Stimulated activated CD4-positive, alpha-beta T cell treated with anti-CD3 and anti-CD28 coated beads, Interleukin-12 subunit alpha, Interleukin-12 subunit beta, amount 100 ng/mL, for 24 hours (primary cell): ENCODE results near the gene ADGRE2.
"Not testable (repeated sequence)": the region's sequence is repeated elsewhere in the genome, so short reads cannot be mapped to it uniquely, and the experiment has no call there.

ENCODE experiments used
- DNase-seq, 2 experiments: peaks; one replicate each; pipeline ENCODE4 v3.0.0-alpha.2; 2020; ENCODE audit warnings: low read depth in 2 of 2

The ADGRE2 gene

DNA sequence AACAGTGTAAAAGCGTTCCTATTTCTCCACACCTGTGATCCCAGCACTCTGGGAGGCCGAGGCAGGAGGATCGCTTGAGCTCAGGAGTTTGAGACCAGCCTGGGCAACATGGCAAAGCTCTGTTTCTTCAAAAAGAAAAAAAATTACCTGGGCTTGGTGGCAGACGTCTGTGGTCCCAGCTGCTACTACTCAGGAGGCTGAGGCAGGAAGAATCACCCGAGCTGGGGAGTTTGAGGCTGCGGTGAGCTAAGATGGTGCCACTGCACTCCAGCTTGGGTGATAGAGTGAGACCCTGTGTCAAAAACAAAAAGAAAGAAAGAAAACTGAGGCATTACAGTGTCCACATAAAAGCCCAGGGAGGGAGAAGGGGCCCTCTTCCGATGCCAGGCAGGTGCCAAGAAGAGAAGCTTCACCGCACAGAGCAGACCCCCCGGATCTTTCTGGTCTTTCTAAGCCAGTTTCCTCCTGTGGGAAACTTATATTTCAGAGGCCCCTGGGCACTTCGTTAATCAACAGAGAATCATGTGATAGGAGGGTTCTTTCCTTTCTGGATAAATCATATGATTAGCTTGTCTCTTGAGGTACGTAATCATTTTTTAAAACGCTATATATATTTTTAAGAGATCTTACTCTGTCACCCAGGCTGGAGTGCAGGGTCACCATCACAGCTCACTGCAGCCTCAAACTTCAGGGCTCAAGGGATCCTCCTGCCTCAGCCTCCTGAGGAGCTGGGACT is at the start of gene ADGRE2:
ADGRE2 (minus strand) TSS at position 451 of the 736 bp plus-strand sequence. CDS start 1,804 bp downstream, outside the sequence.
- DNase-seq: not testable (repeated sequence)

DNA sequence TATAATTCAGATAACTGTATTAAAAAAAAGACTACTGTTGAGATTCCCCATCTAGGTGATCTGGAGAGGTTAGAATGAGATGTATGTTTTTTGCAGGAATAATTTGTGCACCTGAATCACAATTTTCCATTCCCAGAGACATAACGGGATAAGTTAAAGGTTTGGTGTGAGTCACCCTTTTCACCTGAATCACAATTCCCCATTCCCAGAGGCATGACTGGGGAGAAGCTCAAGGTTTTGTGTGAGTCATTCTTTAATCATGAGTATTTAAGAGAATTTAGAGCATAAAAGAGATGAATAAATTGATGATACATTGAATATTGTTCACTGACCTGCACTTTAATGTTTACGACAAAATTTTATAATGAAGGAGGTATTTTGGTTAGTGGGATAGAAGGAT is 47.6 kb upstream of the ADGRE2 start:
- no peak for DNase-seq

DNA sequence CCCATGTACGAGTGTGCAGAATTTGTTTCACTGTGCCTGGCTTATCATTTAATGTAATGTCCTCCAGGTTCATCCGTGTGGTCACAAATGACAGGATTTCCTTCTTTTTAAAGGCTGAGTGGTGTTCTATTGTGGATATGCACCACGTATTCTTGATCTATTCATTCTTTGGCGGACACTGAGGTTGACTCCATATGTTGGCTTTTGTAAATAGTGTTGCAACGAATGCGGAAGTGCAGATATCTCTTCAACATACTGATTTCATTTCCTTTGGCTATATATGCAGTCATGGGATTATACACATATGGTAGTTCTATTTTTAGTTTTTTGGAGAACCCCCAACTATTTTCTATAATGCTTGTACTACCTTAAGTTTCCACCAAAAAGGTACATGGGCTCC is 43.6 kb upstream of the ADGRE2 start:
- DNase-seq: no peak

DNA sequence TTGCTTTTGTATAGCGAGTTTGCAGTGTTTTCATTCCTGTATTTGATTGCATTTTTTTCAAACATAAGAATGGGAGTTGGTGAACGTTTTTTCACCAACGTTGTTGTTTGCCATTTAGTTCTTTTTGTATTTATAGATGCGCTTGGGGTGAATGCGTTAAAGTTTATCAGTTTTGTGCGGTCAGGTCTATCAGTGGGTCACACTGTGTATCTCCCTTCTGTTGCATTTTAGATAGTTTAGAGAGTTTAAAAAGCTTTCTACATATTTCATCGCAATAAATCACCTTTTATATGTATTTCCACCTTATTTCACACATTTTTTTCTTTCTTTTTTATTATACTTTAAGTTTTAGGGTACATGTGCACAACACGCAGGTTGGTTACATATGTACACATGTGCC is 40.2 kb upstream of the ADGRE2 start:
- no peak for DNase-seq

DNA sequence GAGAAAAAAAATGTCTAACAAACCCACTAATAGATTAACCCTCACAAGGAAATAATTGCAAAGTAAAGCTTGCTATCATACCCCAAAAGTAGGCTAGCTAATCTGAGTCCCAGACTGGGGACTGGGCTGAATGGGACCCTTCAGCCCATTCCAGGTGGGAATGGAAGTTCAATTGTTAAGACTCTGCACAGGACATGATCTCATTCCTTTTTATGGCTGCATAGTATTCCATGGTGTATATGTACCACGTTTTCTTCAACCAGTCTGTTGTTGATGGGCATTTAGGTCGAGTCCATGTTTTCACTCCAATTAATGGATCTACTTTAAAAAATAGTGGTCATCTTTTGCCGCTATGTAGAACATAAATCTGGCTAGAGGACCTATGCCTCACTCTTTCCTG is 38.7 kb upstream of the ADGRE2 start:
- DNase-seq: no peak

DNA sequence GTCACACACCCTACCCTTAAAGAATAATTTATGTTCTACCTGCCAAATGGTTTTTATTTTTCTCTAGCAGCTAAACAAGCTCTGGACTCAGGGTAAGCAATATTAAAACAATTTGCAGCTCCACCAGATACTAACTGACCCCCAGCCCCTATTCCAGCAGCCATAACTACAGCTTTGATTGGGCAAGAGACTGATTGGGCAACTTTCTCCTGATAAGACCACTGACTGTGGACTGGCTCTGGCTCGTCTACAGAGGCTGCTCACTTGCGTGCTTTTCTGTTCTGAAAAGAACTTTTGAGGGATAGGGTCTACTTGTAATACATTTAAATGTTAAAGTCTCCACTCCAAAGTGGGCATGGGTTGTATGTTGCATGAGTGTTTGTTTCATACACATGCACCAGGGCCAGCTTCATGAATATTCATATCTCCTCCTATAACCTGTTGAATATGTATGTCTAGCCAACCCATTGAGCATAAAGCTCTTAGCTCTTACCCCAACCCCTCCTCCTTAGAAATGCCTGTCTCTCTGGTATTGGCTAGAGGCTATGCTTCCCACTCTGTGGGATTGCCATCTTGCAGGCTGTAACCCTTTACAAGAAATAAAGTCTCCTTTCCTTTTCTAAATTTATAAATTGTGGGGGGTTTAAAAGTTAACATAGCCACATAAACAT is 36.8 kb upstream of the ADGRE2 start:
- no peak for DNase-seq

DNA sequence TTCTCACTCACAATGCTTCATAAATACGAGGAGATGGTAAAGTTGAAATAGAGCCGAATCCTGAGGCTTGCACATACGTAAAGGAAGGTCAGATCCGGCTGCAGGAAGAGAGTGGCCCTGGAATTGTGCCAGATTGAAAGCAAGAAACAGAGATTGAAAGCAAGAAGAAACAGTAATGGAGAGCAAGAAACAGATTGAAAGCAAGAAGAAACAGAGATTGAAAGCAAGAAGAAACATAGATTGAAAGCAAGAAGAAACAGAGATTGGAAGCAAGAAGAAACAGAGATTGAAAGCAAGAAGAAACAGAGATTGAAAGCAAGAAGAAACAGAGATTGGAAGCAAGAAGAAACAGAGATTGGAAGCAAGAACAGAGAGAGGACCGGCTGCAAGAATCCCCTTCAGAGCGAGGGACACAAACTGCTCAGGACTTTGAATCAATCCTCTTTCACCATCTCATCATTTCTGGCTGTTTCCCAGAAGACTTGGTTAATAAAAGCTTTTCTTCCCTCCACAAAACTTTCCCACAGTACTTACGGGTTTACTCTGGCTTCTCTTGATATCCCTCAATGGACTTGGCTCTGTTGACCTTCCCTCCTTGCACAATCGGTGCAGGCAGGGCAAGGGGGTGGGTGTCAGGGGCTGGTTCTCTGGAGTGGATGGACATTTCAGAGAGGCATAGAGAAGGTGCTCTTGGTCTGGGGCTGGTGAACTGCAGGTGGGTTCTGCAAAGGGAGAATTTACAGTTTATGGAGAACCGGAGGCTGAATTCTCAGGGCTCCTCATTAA is 31.1 kb upstream of the ADGRE2 start:
- DNase-seq: no peak

DNA sequence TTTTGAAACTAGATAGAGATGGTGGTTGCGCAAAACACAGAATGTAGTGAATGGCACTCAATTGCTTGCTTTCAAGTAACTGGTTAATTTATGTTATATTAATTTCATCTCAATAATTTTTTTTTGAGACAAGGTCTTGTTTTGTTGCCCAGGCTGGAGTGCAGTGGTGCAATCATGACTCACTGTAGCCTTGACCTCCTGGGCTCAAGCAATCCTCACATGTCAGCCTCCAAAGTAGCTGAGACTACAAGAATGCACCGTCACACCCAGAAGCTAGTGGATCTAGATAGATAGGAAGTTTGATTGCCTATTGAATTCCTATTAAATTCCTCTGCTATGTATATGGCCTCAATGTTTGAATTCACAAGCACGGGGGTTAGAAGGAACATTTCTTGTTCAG is 26.4 kb upstream of the ADGRE2 start:
- DNase-seq: no peak

DNA sequence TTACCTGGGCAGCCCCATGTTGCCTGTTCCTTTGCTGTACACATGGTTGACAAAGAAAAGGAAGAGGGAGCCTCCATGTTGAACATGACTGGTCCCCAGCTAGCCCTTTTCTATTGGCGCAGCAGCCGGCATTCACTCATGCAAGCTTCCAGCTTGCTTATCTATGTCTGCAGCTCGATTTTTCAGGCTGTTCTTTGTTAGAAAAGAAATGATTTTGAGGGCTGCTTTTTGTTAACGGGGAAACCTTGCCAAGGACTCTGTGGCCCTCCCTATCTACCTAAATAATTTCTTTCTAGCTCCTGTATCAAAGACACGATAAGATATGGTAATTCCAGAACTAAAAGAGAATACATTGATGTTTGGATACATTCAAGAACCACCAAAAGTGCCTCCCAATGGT is 20.4 kb upstream of the ADGRE2 start:
- no peak for DNase-seq

DNA sequence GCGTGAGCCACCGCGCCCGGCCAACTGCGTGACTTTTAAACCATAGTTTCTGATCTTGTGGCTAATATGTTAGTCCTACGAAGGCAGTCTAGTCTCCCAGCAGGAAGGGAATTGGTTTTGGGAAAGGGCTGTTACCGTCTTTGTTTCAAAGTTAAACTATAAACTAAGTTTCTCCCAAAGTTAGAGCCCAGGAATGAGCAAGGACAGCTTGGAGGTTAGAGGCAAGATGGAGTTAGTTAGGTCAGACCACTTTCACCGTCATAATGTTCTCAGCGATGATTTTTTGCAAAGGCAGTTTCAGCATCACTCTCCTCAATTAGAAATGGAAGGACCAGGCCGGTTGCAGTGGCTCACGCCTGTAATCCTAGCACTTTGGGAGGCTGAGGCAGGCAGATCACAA is 17.7 kb upstream of the ADGRE2 start:
- DNase-seq: no peak

DNA sequence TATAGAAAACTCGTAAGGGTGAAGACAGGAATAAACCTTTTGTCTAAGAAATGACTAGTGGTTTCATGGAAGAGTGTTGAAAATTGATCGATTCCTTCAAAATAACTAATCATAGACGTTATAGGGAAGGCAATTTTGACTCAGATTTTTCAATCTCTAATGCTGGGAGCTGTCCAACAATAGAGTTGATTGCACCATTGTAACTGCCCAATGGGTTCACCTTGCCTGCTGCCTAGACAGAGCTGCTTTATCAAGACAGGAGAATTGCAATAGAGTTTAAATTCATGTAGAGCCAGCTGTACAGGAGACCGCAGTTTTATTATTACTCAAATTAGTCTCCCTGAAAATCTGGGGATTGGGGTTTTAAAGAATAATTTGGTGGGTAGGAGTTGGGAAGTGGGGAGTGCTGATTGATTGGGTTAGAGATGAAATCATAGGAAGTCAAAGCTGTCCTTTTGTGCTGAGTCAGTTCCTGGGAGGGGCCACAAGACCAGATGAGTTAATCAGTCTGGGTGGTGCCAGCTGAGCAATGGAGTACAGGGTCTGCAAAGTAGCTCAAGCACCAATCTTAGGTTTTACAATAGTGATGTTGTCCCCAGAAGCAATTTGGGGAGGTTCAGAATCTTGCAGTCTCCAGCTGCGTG is 16.8 kb upstream of the ADGRE2 start:
- no peak for DNase-seq

DNA sequence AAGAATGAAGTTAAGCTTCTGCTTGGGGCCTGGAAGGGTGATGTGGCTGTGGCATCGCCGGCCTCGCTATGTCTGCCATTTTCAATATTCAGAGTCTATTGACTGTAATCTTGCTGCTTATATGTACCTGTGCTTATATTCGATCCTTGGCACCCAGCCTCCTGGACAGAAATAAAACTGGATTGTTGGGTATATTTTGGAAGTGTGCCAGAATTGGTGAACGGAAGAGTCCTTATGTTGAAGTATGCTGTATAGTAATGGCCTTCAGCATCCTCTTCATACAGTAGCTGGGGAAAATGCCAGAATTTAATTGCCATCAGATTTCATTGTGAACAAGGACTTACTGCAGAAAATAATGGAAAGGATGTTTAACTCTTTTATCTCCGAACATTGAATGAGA is 13.9 kb upstream of the ADGRE2 start:
- not testable (repeated sequence) for DNase-seq

DNA sequence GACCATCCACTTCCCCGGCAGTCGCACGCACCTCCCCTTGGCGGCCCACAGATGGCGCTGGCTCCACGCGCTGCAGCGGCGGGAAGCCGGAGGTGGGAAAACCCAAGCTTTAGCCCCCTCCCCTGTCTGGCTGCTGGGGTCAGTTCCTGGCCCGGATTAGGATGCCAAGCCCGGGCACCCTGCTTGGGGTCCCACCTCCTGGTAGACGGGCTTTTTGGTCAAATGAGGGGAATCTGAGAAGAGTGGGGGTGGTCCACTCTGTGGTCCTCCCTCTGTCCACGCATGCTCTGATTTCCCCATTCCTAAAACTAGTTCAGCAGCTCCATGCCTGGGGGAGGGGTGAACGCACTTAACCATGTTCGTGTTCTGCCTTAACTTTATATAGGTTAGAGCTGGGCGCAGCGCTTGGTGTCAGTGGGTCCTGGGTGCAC is 8.1 kb upstream of the ADGRE2 start:
- DNase-seq: no peak

DNA sequence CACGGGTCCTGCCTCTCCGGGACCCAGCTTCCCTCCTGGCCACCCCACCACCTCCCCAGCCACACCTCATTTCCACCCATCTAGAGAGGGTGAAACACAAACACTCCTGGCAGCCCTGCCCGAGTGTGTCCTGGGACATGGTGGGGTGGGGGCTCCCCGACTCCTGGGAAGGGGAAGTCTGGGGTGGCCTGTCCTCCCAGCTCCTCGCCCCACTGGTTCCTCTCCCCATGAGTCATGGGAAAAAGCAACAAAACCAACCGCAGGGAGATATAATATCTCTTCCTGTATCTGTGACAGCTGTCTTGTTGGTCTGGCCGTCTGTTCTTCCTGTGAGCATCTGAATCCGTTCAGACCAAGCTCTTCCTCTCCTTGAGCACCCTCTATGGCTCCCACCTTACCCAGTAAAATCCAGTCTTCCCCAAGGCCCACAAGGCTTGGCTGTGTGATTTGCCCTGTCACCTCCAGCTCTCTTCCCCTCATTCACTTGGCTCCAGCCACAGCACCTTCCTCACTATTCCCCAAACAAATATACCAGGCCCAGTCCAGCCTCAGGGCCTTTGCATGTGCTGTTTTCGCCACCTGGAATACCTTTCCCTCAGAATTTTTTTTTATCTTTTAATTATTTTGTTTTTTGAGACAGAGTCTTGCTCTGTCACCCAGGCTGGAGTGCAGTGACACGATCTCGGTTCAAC is 6.9 kb upstream of the ADGRE2 start:
- not testable (repeated sequence) for DNase-seq

DNA sequence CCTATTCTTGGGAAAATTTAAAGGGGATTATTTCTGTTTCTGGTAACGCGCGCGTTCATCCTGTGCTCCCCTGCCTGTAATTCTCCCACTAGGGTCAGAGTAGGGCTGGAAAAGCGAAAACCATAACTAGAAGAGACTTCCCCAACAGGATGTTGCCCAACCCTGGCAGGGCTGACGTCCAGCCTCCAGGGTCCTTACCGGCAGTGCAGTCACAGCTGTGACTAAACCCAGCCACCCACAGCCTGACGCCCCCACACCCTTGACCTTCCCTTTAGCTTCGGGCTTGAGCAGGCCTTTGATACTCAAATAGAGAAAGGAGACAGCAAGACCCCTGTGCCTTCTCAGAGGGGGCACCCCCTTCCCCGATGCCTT is 6.4 kb upstream of the ADGRE2 start:
- DNase-seq: not testable (repeated sequence)

DNA sequence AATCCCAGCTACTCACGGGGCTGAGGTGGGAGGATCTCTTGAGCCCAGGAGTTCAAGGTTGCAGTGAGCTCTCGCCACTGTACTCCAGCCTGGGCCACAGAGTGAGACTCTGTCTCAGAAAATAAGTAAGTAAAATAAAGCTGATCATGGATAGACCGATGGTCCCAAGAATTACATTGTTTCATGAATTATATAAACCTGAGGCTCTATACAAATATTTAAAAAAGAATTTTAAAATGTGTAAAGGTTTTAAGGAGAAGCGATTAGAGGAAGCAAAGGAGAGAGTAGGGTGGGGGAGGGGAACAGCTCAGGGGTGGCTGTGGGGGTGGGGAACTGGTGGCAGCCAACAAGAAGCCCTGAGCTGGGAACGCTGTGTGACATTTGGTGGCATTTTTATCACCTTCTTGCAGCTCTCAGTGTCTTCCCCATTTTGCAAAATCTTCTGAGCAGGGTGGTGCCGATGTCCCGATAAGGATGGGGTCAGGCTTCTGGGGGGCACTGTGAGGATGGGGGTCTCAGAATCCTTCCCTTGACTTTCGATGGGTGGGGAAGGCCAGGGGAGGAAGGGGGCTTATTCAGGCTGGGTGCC is 5.1 kb upstream of the ADGRE2 start:
- not testable (repeated sequence) for DNase-seq

DNA sequence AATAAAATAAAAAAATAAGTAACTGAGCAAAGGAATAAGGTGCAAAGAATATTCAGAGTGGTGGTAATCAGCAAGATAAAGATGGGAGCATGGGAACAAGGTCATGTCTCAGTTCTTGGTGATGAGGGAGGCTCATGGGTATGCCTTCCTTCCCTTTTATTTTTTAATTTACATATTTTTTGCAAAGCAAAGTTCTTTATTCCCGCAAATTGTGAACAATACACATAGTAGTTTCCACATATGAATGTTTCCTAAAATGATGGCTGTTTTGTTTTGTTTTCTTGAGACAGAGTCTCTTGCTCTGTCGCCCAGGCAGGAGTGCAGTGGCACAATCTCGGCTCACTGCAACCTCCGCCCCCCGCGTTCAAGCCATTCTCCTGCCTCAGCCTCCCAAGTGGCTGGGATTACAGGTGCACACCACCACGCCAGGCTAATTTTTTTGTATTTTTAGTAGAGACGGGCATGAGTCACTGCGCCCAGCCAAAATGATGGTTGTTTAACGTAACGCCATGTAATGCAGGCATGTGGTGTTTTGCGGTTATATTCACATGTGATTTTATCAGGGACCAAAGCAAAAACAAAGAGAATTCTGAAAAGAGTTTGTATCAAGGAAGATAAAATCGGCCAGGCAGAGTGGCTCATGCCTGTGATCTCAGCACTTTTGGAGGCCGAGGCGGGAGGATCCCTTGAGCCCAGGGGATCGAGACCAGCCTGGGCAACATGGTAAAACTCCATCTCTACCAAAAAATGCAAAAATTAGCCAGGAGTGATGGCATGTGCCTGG is 4.5 kb upstream of the ADGRE2 start:
- DNase-seq: no peak

DNA sequence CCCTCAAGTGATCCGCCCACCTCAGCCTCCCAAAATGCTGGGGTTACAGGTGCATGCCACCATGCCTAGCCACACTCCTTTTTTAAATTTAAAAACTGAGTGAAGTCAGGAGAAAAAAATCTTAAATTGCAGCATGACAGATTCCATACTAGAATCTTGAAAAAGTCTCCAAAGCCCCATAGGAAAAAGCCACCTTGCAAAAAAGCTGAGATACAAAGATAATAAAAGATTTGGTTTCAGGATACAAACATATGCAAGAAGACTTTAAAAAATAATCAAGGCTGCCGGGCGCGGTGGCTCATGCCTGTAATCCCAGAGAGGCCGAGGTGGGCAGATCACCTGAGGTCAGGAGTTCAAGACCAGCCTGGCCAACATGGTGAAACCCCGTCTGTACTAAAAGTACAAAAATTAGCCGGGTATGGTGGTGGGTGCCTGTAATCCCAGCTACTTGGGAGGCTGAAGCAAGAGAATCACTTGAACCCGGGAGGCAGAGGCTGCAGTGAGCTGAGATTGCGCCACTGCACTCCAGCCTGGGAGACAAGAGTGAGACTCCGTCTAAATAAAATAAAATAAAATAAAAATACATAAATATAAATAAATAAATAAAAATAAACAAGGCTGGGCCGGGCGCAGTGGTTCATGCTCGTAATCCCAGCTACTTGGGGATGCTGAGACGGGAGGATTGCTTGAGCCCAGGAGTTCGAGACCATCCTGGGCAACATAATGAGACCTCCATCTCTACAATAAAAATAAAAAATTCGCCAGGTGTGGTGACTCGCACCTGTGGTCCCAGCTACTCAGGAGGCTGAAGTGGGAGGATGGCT is 3.6 kb upstream of the ADGRE2 start:
- not testable (repeated sequence) for DNase-seq

DNA sequence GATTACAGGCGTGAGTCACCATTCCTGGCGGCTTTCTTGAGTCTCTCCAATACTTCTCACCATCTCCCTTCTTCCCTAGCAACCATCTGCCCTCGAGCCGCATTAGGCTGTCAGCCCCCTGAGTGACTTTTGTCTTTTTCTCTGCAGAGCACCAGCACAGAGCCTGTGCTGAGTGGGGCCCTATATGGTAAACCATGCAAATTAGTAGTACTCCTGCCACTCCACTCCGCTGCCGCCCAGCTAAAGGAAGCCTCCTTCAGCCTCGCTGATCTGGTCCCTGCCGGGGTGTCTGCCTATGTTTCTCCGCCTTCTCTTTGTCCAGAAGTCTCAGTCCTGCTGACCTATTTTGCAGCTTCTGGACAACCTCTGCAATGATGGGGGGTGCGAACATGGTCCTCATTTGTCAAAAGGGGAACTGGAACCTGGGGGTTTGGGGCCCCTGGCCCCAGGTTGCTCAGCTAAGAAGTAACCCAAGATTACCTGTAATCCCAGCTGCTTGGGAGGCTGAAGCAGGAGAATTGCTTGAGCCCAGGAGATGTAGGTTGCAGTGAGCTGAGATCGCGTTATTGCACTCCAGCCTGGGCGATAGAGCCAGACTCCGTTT is 2.4 kb upstream of the ADGRE2 start:
- not testable (repeated sequence) for DNase-seq
